Ectodermal cell (in vitro differentiated cells): ENCODE measurements around the gene CD81.

ENCODE experiments used
- H3K27ac ChIP-seq: 2 replicates; pipeline ENCODE4 v1.7.0; 2013; ENCODE audit warnings: mild to moderate bottlenecking, low read depth, low read length; ENCODE audit not compliant: insufficient read depth, poor library complexity, severe bottlenecking
- H3K27me3 ChIP-seq: 2 replicates; pipeline ENCODE4 v1.7.0; 2013; ENCODE audit warnings: mild to moderate bottlenecking, low read length; ENCODE audit not compliant: insufficient read depth, control insufficient read depth, poor library complexity, severe bottlenecking
- H3K36me3 ChIP-seq: one replicate; pipeline ENCODE4 v1.7.0; 2013; ENCODE audit warnings: low read length; ENCODE audit not compliant: control insufficient read depth, insufficient read depth
- H3K4me1 ChIP-seq: one replicate; pipeline ENCODE4 v1.7.0; 2013; ENCODE audit warnings: low read length; ENCODE audit not compliant: control insufficient read depth, insufficient read depth
- H3K4me3 ChIP-seq: 2 replicates; pipeline ENCODE4 v1.7.0; 2013; ENCODE audit warnings: low read depth, low read length, control low read depth; ENCODE audit not compliant: insufficient read depth
- H3K9me3 ChIP-seq: 2 replicates; pipeline ENCODE4 v1.7.0; 2013; ENCODE audit warnings: mild to moderate bottlenecking, low read length, moderate library complexity; ENCODE audit not compliant: control insufficient read depth
- WGBS, 2 experiments: methylation state at CpG; one replicate each; pipeline ENCODE4 v1.1.7; 2013; ENCODE audit warnings: missing lambda C conversion rate in 2 of 2; 5-methylcytosine and 5-hydroxymethylcytosine counted together

Gene CD81

GRCh38 chr11:2428322-2428795 lies 51.2 kb downstream of the CD81 start:
- 60 to 63% methylated on average over 8 of the region's 8 CpGs for WGBS, 2 experiments
- no peaks in the 10 kb centered on the region for H3K36me3 ChIP-seq
- H3K27ac ChIP-seq = no peak overlapping the region
- no peaks in the 10 kb centered on the region for H3K9me3 ChIP-seq
- H3K27me3 ChIP-seq = no peaks in the 10 kb centered on the region
- H3K4me3 ChIP-seq = no peak overlapping the region
- no peaks in the 10 kb centered on the region for H3K4me1 ChIP-seq

- 79 to 83% methylated on average over 1 of the region's 1 CpG for WGBS, 2 experiments
- H3K4me1 ChIP-seq = no peaks in the 10 kb centered on the region
- H3K36me3 ChIP-seq = no peaks in the 10 kb centered on the region
- no peaks in the 10 kb centered on the region for H3K9me3 ChIP-seq
- H3K27me3 ChIP-seq = no peaks in the 10 kb centered on the region
- no peak overlapping the region for H3K27ac ChIP-seq
- H3K4me3 ChIP-seq = no peak overlapping the region
Observed at GRCh38 chr11:2431395-2431794, 54.3 kb downstream of the CD81 start.

GRCh38 chr11:2432171-2432621 lies 55.1 kb downstream of the CD81 start:
- Histone ChIP-seq H3K27ac (no peak overlapping the region), H3K4me1 (no peaks in the 10 kb centered on the region), H3K36me3 (no peaks in the 10 kb centered on the region), H3K9me3 (no peaks in the 10 kb centered on the region), H3K27me3 (no peaks in the 10 kb centered on the region), H3K4me3 (no peak overlapping the region)
- 84 to 86% methylated on average over 15 of the region's 15 CpGs for WGBS, 2 experiments

- H3K9me3 ChIP-seq = no peaks in the 10 kb centered on the region
- WGBS, 2 experiments = 92 to 94% methylated on average over 13 of the region's 13 CpGs
- H3K4me1 ChIP-seq = no peaks in the 10 kb centered on the region
- H3K27me3 ChIP-seq = peaks cover 2% of the 10 kb centered on the region
- no peak overlapping the region for H3K4me3 ChIP-seq
- H3K36me3 ChIP-seq = no peaks in the 10 kb centered on the region
- no peak overlapping the region for H3K27ac ChIP-seq
Observed at GRCh38 chr11:2432628-2433071, 55.5 kb downstream of the CD81 start.

GRCh38 chr11:2433106-2433925 lies 56.2 kb downstream of the CD81 start:
- H3K4me1 ChIP-seq = no peaks in the 10 kb centered on the region
- no peaks in the 10 kb centered on the region for H3K36me3 ChIP-seq
- peaks cover 8% of the 10 kb centered on the region for H3K27me3 ChIP-seq
- H3K27ac ChIP-seq = no peak overlapping the region
- no peak overlapping the region for H3K4me3 ChIP-seq
- 92 to 94% methylated on average over 22 of the region's 22 CpGs for WGBS, 2 experiments
- H3K9me3 ChIP-seq = no peaks in the 10 kb centered on the region

- H3K27ac ChIP-seq = no peak overlapping the region
- H3K36me3 ChIP-seq = no peaks in the 10 kb centered on the region
- no peaks in the 10 kb centered on the region for H3K4me1 ChIP-seq
- H3K4me3 ChIP-seq = no peak overlapping the region
- WGBS, 2 experiments = 87 to 88% methylated on average over 8 of the region's 8 CpGs
- peaks cover 14% of the 10 kb centered on the region for H3K27me3 ChIP-seq
- no peaks in the 10 kb centered on the region for H3K9me3 ChIP-seq
Observed at GRCh38 chr11:2434008-2434407, 56.9 kb downstream of the CD81 start.

- H3K4me1 ChIP-seq = no peaks in the 10 kb centered on the region
- H3K36me3 ChIP-seq = no peaks in the 10 kb centered on the region
- no peaks in the 10 kb centered on the region for H3K9me3 ChIP-seq
- peaks cover 19% of the 10 kb centered on the region for H3K27me3 ChIP-seq
- whole genome bisulfite sequencing, 2 experiments = 86 to 91% methylated on average over 11 of the region's 11 CpGs
- no peak overlapping the region for H3K4me3 ChIP-seq
- no peak overlapping the region for H3K27ac ChIP-seq
Observed at GRCh38 chr11:2434506-2435255, 57.6 kb downstream of the CD81 start.

- Histone ChIP-seq H3K9me3 (no peaks in the 10 kb centered on the region), H3K27ac (no peak overlapping the region), H3K36me3 (no peaks in the 10 kb centered on the region), H3K27me3 (peaks cover 25% of the 10 kb centered on the region), H3K4me1 (no peaks in the 10 kb centered on the region), H3K4me3 (no peak overlapping the region)
- 88 to 89% methylated on average over 12 of the region's 12 CpGs for WGBS, 2 experiments
Observed at GRCh38 chr11:2435288-2436012, 58.3 kb downstream of the CD81 start.

- H3K27me3 ChIP-seq = peaks cover 32% of the 10 kb centered on the region
- H3K9me3 ChIP-seq = no peaks in the 10 kb centered on the region
Observed at GRCh38 chr11:2436013-2436520, 59.0 kb downstream of the CD81 start.

More at GRCh38 chr11:2436013-2436520, 59.0 kb downstream of the CD81 start:
- Histone ChIP-seq H3K4me1 (no peaks in the 10 kb centered on the region), H3K4me3 (no peak overlapping the region), H3K27ac (no peak overlapping the region), H3K36me3 (no peaks in the 10 kb centered on the region)
- 86% methylated on average over 10 of the region's 10 CpGs for WGBS, 2 experiments
